MM.1S (cell line): ENCODE results near the gene DUSP23.

Experiments
- CTCF ChIP-seq: fragments of 300-600 bp; sonication (generic); IDR thresholded peaks from 2 replicates; pipeline ENCODE4 v1.5.1; 2016; ENCODE audit warnings: antibody characterized with exemption, low read length, mixed read lengths
- EZH2phosphoT487 ChIP-seq: fragments of 300-600 bp; sonication (generic); IDR thresholded peaks from 2 replicates; pipeline ENCODE4 v1.6.1; 2018; ENCODE audit warnings: antibody characterized with exemption, low read length

- TF ChIP-seq EZH2phosphoT487 (no peak), CTCF (no peak)
Observed at GRCh38 chr1:159829822-159830465, 49.2 kb downstream of the DUSP23 start.
